Measurements from ENCODE around the gene RASGRP4. TPM values are rescaled to one million over a fixed set of nuclear protein-coding genes. Genes with fewer than 3 reads are reported as not detected.
"Not testable (repeated sequence)": the region's sequence is repeated elsewhere in the genome, so short reads cannot be mapped to it uniquely, and the experiment has no call there.

The RASGRP4 gene
- polyA plus RNA-seq, 1 donor (not counting 4 experiments of a cell fraction or from before 2014, with no cell fraction given), result not detected

GRCh38 chr19:38473201-38473600, 47.2 kb upstream of the RASGRP4 start:
- no peak for DNase-seq (ENCODE audit: low read depth, low spot score)
- Histone ChIP-seq H3K4me2 (ENCODE audit: control insufficient read depth, extremely low read depth, insufficient read depth, low read depth, low read length) (no peak overlapping the region), H3K27me3 (ENCODE audit: control insufficient read depth, extremely low read depth, insufficient read depth, low read length) (no peaks in the 10 kb centered on the region), H3K36me3 (ENCODE audit: control insufficient read depth in 2 of 2, extremely low read depth in 1 of 2, insufficient read depth in 2 of 2, low read length in 2 of 2) (no peaks in the 10 kb centered on the region), H3K9ac (ENCODE audit: control insufficient read depth, extremely low read depth, insufficient read depth, low read length) (no peak overlapping the region), H4K20me1 (ENCODE audit: control insufficient read depth, extremely low read depth, insufficient read depth, low read length) (no peaks in the 10 kb centered on the region), H3K9me3 (ENCODE audit: control insufficient read depth, low read depth, low read length) (no peaks in the 10 kb centered on the region), H3K9me1 (ENCODE audit: control insufficient read depth, extremely low read depth, insufficient read depth, low read length) (no peaks in the 10 kb centered on the region), H3K4me1 (ENCODE audit: control insufficient read depth, extremely low read depth, insufficient read depth, low read length) (no peaks in the 10 kb centered on the region), H3K79me2 (ENCODE audit: control insufficient read depth, insufficient read depth, low read length) (no peaks in the 10 kb centered on the region), H2AFZ (ENCODE audit: control insufficient read depth, low read length) (no peak overlapping the region), H3K4me3 (ENCODE audit: control insufficient read depth in 2 of 3, extremely low read depth in 1 of 3, insufficient read depth in 2 of 3, low read depth in 1 of 3, low read length in 3 of 3) (no peak overlapping the region), H3K27ac (ENCODE audit: control insufficient read depth, insufficient read depth, low read length) (no peak overlapping the region)
- TF ChIP-seq EZH2 (IDR thresholded peaks at IDR 0.05; ENCODE audit: low read length) (no peak), CTCF (optimal IDR thresholded peaks at IDR 0.05 in 1 of 3, IDR thresholded peaks at IDR 0.05 in 1 of 3, conservative IDR thresholded peaks at IDR 0.05 in 1 of 3; ENCODE audit: extremely low read depth in 1 of 3, insufficient read depth in 2 of 3, low read length in 3 of 3) (no peak)
- dilution Hi-C loops (cut with MboI; ENCODE audit: extremely low pct_ligation_motif_present, low sequenced_read_pairs), result no loop called here
- no peak for FAIRE-seq

- H4K20me1 ChIP-seq (ENCODE audit: control insufficient read depth, extremely low read depth, insufficient read depth, low read length); H2AFZ ChIP-seq (ENCODE audit: control insufficient read depth, low read length); H3K9ac ChIP-seq (ENCODE audit: control insufficient read depth, extremely low read depth, insufficient read depth, low read length); H3K4me1 ChIP-seq (ENCODE audit: control insufficient read depth, extremely low read depth, insufficient read depth, low read length); H3K4me3 ChIP-seq (ENCODE audit: control insufficient read depth in 2 of 3, extremely low read depth in 1 of 3, insufficient read depth in 2 of 3, low read depth in 1 of 3, low read length in 3 of 3); H3K27ac ChIP-seq (ENCODE audit: control insufficient read depth, insufficient read depth, low read length); H3K27me3 ChIP-seq (ENCODE audit: control insufficient read depth, extremely low read depth, insufficient read depth, low read length); H3K4me2 ChIP-seq (ENCODE audit: control insufficient read depth, extremely low read depth, insufficient read depth, low read depth, low read length); H3K9me3 ChIP-seq (ENCODE audit: control insufficient read depth, low read depth, low read length); FAIRE-seq; H3K36me3 ChIP-seq (ENCODE audit: control insufficient read depth in 2 of 2, extremely low read depth in 1 of 2, insufficient read depth in 2 of 2, low read length in 2 of 2); H3K79me2 ChIP-seq (ENCODE audit: control insufficient read depth, insufficient read depth, low read length); DNase-seq (ENCODE audit: low read depth, low spot score); H3K9me1 ChIP-seq (ENCODE audit: control insufficient read depth, extremely low read depth, insufficient read depth, low read length); dilution Hi-C loops (cut with MboI; ENCODE audit: extremely low pct_ligation_motif_present, low sequenced_read_pairs): not testable (repeated sequence)
These were observed 46.7 kb upstream of the RASGRP4 start for GRCh38 chr19:38472725-38473124.

- no peak for FAIRE-seq
These were observed 44.9 kb upstream of the RASGRP4 start for GRCh38 chr19:38470788-38471480.

More at GRCh38 chr19:38470788-38471480, 44.9 kb upstream of the RASGRP4 start:
- H3K4me1 ChIP-seq (ENCODE audit: control insufficient read depth, extremely low read depth, insufficient read depth, low read length), result no peaks in the 10 kb centered on the region
- H3K9me1 ChIP-seq (ENCODE audit: control insufficient read depth, extremely low read depth, insufficient read depth, low read length), result no peaks in the 10 kb centered on the region
- no peaks in the 10 kb centered on the region for H3K36me3 ChIP-seq (ENCODE audit: control insufficient read depth in 2 of 2, extremely low read depth in 1 of 2, insufficient read depth in 2 of 2, low read length in 2 of 2)
- H3K4me2 ChIP-seq (ENCODE audit: control insufficient read depth, extremely low read depth, insufficient read depth, low read depth, low read length), result no peak overlapping the region
- no peak overlapping the region for H3K4me3 ChIP-seq (ENCODE audit: control insufficient read depth in 2 of 3, extremely low read depth in 1 of 3, insufficient read depth in 2 of 3, low read depth in 1 of 3, low read length in 3 of 3)
- H4K20me1 ChIP-seq (ENCODE audit: control insufficient read depth, extremely low read depth, insufficient read depth, low read length), result no peaks in the 10 kb centered on the region
- no peak overlapping the region for H2AFZ ChIP-seq (ENCODE audit: control insufficient read depth, low read length)
- dilution Hi-C loops (cut with MboI; ENCODE audit: extremely low pct_ligation_motif_present, low sequenced_read_pairs), result no loop called here
- no peak overlapping the region for H3K27ac ChIP-seq (ENCODE audit: control insufficient read depth, insufficient read depth, low read length)
- H3K27me3 ChIP-seq (ENCODE audit: control insufficient read depth, extremely low read depth, insufficient read depth, low read length), result no peaks in the 10 kb centered on the region
- H3K9ac ChIP-seq (ENCODE audit: control insufficient read depth, extremely low read depth, insufficient read depth, low read length), result no peak overlapping the region
- H3K79me2 ChIP-seq (ENCODE audit: control insufficient read depth, insufficient read depth, low read length), result no peaks in the 10 kb centered on the region
- no peaks in the 10 kb centered on the region for H3K9me3 ChIP-seq (ENCODE audit: control insufficient read depth, low read depth, low read length)
- TF ChIP-seq CTCF (optimal IDR thresholded peaks at IDR 0.05 in 1 of 3, IDR thresholded peaks at IDR 0.05 in 1 of 3, conservative IDR thresholded peaks at IDR 0.05 in 1 of 3; ENCODE audit: extremely low read depth in 1 of 3, insufficient read depth in 2 of 3, low read length in 3 of 3) (no peak), EZH2 (IDR thresholded peaks at IDR 0.05; ENCODE audit: low read length) (no peak)
- DNase-seq (ENCODE audit: low read depth, low spot score), result no peak

Measured in keratinocyte (primary cell).